ENCODE data around the gene MPDZ. TPM values are rescaled to one million over a fixed set of nuclear protein-coding genes. Genes with fewer than 3 reads are reported as not detected.

The MPDZ gene
- total and polyA plus RNA-seq, 2 of the 4 experiments (the other 2 are of a cell fraction), result 18.8 to 39.3 TPM

DNA sequence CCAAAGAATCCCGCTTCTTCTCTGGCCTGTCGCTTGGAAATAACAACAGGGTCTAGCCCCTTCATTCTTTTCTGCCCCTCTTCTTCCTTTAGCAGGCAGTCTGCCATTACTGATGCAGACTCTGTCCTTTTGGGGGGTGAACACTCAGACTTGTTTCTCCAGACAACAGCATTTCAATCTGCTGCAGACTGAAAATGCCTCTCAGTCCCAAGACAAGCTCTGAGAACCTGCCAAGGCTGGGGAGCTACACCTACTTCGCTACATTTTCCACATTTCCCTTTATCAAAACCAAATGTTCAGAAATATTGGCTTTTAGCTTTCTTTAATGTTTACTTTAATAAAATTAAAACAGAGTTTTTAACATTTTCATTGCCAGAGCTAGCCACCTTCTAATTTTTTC is 152.4 kb downstream of the MPDZ start:
- dilution Hi-C loops (cut with HindIII; ENCODE audit: low sequenced_read_pairs, unreplicated experiment), result no loop called here
- TF ChIP-seq, protein P1, sequence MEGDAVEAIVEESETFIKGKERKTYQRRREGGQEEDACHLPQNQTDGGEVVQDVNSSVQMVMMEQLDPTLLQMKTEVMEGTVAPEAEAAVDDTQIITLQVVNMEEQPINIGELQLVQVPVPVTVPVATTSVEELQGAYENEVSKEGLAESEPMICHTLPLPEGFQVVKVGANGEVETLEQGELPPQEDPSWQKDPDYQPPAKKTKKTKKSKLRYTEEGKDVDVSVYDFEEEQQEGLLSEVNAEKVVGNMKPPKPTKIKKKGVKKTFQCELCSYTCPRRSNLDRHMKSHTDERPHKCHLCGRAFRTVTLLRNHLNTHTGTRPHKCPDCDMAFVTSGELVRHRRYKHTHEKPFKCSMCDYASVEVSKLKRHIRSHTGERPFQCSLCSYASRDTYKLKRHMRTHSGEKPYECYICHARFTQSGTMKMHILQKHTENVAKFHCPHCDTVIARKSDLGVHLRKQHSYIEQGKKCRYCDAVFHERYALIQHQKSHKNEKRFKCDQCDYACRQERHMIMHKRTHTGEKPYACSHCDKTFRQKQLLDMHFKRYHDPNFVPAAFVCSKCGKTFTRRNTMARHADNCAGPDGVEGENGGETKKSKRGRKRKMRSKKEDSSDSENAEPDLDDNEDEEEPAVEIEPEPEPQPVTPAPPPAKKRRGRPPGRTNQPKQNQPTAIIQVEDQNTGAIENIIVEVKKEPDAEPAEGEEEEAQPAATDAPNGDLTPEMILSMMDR (conservative IDR thresholded peaks at IDR 0.05; ENCODE audit: low read depth, low read length), result no peak
- no peak for TF ChIP-seq CEBPB (IDR thresholded peaks at IDR 0.05; ENCODE audit: low read depth, low read length)
- TF ChIP-seq RCOR1 (IDR thresholded peaks at IDR 0.05; ENCODE audit: insufficient replicate concordance, low read length), result no peak
- TF ChIP-seq RAD21 (IDR thresholded peaks at IDR 0.05; ENCODE audit: low read length), result no peak
- TF ChIP-seq, protein P2, sequence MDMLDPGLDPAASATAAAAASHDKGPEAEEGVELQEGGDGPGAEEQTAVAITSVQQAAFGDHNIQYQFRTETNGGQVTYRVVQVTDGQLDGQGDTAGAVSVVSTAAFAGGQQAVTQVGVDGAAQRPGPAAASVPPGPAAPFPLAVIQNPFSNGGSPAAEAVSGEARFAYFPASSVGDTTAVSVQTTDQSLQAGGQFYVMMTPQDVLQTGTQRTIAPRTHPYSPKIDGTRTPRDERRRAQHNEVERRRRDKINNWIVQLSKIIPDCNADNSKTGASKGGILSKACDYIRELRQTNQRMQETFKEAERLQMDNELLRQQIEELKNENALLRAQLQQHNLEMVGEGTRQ (IDR thresholded peaks at IDR 0.05; ENCODE audit: low read depth, low read length), result no peak
- no peak for TF ChIP-seq RFX5 (IDR thresholded peaks at IDR 0.05; ENCODE audit: low read depth, low read length)
- TF ChIP-seq, protein P3, sequence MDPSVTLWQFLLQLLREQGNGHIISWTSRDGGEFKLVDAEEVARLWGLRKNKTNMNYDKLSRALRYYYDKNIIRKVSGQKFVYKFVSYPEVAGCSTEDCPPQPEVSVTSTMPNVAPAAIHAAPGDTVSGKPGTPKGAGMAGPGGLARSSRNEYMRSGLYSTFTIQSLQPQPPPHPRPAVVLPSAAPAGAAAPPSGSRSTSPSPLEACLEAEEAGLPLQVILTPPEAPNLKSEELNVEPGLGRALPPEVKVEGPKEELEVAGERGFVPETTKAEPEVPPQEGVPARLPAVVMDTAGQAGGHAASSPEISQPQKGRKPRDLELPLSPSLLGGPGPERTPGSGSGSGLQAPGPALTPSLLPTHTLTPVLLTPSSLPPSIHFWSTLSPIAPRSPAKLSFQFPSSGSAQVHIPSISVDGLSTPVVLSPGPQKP (IDR thresholded peaks at IDR 0.05; ENCODE audit: borderline replicate concordance, low read depth, low read length), result no peak
- TF ChIP-seq MAZ (IDR thresholded peaks at IDR 0.05; ENCODE audit: borderline replicate concordance, low read depth, low read length), result no peak
- TF ChIP-seq MAFK (IDR thresholded peaks at IDR 0.05; ENCODE audit: low read depth, low read length), result no peak
- no peak for TF ChIP-seq SMC3 (IDR thresholded peaks at IDR 0.05; ENCODE audit: low read depth, low read length)
- TF ChIP-seq NFE2L2 (IDR thresholded peaks at IDR 0.05; ENCODE audit: low read depth, low read length), result no peak
- no peak for TF ChIP-seq FOS (IDR thresholded peaks at IDR 0.05; ENCODE audit: low read depth, low read length)
- no peak for TF ChIP-seq POLR2A (IDR thresholded peaks at IDR 0.05; ENCODE audit: low read depth, low read length)
- TF ChIP-seq BHLHE40 (IDR thresholded peaks at IDR 0.05; ENCODE audit: low read depth, low read length), result no peak
- TF ChIP-seq CHD1 (IDR thresholded peaks at IDR 0.05; ENCODE audit: low read depth, low read length), result no peak
- TF ChIP-seq MXI1 (IDR thresholded peaks at IDR 0.05; ENCODE audit: borderline replicate concordance, low read depth, low read length), result no peak
- no peak overlapping the region for H4K8ac ChIP-seq (ENCODE audit: low read depth in 2 of 2, low read length in 2 of 2)
- H3K79me1 ChIP-seq (ENCODE audit: low read depth in 1 of 2, low read length in 2 of 2), result no peaks in the 10 kb centered on the region; a peak in 1 of 4 replicates
- H3K56ac ChIP-seq (ENCODE audit: extremely low read depth, insufficient read depth, low read length), result no peak overlapping the region
- H3K9me3 ChIP-seq (ENCODE audit: control insufficient read depth, insufficient read depth, low read length), result no peaks in the 10 kb centered on the region
- ATAC-seq (ENCODE audit: low read depth), result no peak
- H3K18ac ChIP-seq (ENCODE audit: low read depth, low read length), result no peak overlapping the region
- no peak overlapping the region for H2BK120ac ChIP-seq (ENCODE audit: low read depth, low read length)
- peaks cover 3% of the 10 kb centered on the region; the same call in 1 of the 2 replicates for H3K9me1 ChIP-seq (ENCODE audit: insufficient read depth, low read length)
- no peak overlapping the region for H2BK15ac ChIP-seq (ENCODE audit: low read depth, low read length)
- intact Hi-C loops (cut with micrococcal nuclease), result loop anchor here (10.0 kb wide), 1 partner anchor 148 kb away; the partner anchor contains the start of gene MPDZ
- no CpG with 5 or more reads among the region's 3 CpGs for WGBS, 2 experiments (ENCODE audit: extremely low coverage in 2 of 2, insufficient read length in 1 of 2)
- H3K4ac ChIP-seq (ENCODE audit: low read depth, low read length), result no peak overlapping the region
- H2BK20ac ChIP-seq (ENCODE audit: low read depth, low read length), result no peak overlapping the region
- no peak overlapping the region for H2AK5ac ChIP-seq (ENCODE audit: low read depth, low read length)
- H3K9ac ChIP-seq (ENCODE audit: low read depth, low read length), result no peak overlapping the region
- DNase-seq, result no peak
- H3K4me3 ChIP-seq (ENCODE audit: insufficient read depth, low read depth, low read length), result no peak overlapping the region
- in situ Hi-C loops (cut with MboI; ENCODE audit: low sequenced_read_pairs), result no loop called here
- ChIA-PET CTCF (no interaction called here), POLR2A (ENCODE audit: unreplicated experiment) (no interaction called here)
- no peak overlapping the region for H3K27ac ChIP-seq (ENCODE audit: insufficient read depth, low read length)
- peaks cover 19% of the 10 kb centered on the region for H3K36me3 ChIP-seq (ENCODE audit: control insufficient read depth, insufficient read depth, low read length)
- no TSS peak for BruUV-seq (replicated peaks)
- no peak overlapping the region for H4K91ac ChIP-seq (ENCODE audit: insufficient read depth, low read depth, low read length)
- no peak overlapping the region for H4K5ac ChIP-seq (ENCODE audit: low read depth, low read length)
- no peaks in the 10 kb centered on the region for H3K27me3 ChIP-seq (ENCODE audit: control insufficient read depth, insufficient read depth, low read length)
- H3K4me1 ChIP-seq (ENCODE audit: control insufficient read depth, insufficient read depth, low read length), result peaks cover 3% of the 10 kb centered on the region; the same call in 1 of the 2 replicates
- no peaks in the 10 kb centered on the region for H4K20me1 ChIP-seq (ENCODE audit: insufficient read depth, low read length)
- H3K14ac ChIP-seq (replicated peaks; ENCODE audit: low read depth, low read length), result no peak overlapping the region
- no peak overlapping the region for H2AFZ ChIP-seq (replicated peaks; ENCODE audit: low read length, poor library complexity)
- H2AK9ac ChIP-seq (replicated peaks; ENCODE audit: low read depth, low read length, poor library complexity), result no peak overlapping the region
- H2BK5ac ChIP-seq (ENCODE audit: low read depth, low read length, poor library complexity, severe bottlenecking), result no peak overlapping the region
- H3K4me2 ChIP-seq (ENCODE audit: low read depth, low read length), result no peak overlapping the region
- H3K23ac ChIP-seq (ENCODE audit: low read depth, low read length), result no peak overlapping the region
